Prostate gland (tissue), 2 donors: ENCODE measurements around the gene PDGFRB. TPM values are rescaled to one million over a fixed set of nuclear protein-coding genes. Genes with fewer than 3 reads are reported as not detected.

Source experiments
- DNase-seq: peaks from one replicate; pipeline ENCODE4 v3.0.0-alpha.2; 2019; ENCODE audit warnings: low spot score
- H3K27ac ChIP-seq, 2 donors: fragments of 200-600 bp; sonication (generic); 2 replicates each; pipeline ENCODE4 v1.5.1; 2017 to 2019
- H3K27me3 ChIP-seq: fragments of 200-600 bp; sonication (generic); replicated peaks from 2 replicates; pipeline ENCODE4 v1.5.1; 2019; ENCODE audit not compliant: insufficient read depth
- H3K36me3 ChIP-seq, 2 donors: fragments of 200-600 bp; sonication (generic); 1 replicate in 1 of 2; 2 replicates in 1 of 2; pipeline versions ENCODE4 v1.5.1 to v1.8.1; 2017 to 2019
- H3K4me1 ChIP-seq: fragments of 200-600 bp; sonication (generic); replicated peaks from 2 replicates; pipeline ENCODE4 v1.5.1; 2019
- H3K4me3 ChIP-seq, 2 donors: fragments of 200-600 bp; sonication (generic); 2 replicates each; pipeline ENCODE4 v1.5.1; 2017 to 2019
- H3K9me3 ChIP-seq: fragments of 200-600 bp; sonication (generic); 2 replicates; pipeline ENCODE4 v1.5.1; 2017
- POLR2A ChIP-seq: fragments of 450-650 bp; IDR thresholded peaks from one replicate; pipeline ENCODE4 v1.6.1; 2016; ENCODE audit warnings: antibody characterized with exemption, mild to moderate bottlenecking
- POLR2AphosphoS5 ChIP-seq: sonication (generic); formaldehyde crosslinking; IDR thresholded peaks from one replicate; pipeline ENCODE4 v1.6.1; 2017; ENCODE audit warnings: antibody characterized with exemption
- WGBS: methylation state at CpG from one replicate; pipeline ENCODE4 v1.1.5; 2018; 5-methylcytosine and 5-hydroxymethylcytosine counted together
- intact Hi-C: fragments of 100-400 bp; cut with DNase I; formaldehyde crosslinking; loops from one replicate; pipeline ENCODE4 v1.14.2; 2022
- total RNA-seq, 2 donors: library from RNA; depleted of rRNA; stranded (reverse); fragments of >200 nt; gene quantifications; one replicate each; pipeline ENCODE4 v1.1.0, GENCODE V29; 2016
- TF ChIP-seq, protein P1 (sequence below), 4 experiments: fragments of 200-600 bp in 2 of 4; fragments of 450-650 bp in 2 of 4; sonication (generic) in 2 of 4; IDR thresholded peaks; 1 replicate in 3 of 4; 2 replicates in 1 of 4; pipeline ENCODE4 v1.5.1; 2016 to 2019; ENCODE audit warnings: antibody characterized with exemption in 4 of 4, mild to moderate bottlenecking in 2 of 4, moderate library complexity in 2 of 4

The PDGFRB gene
- total RNA-seq, 2 donors from 2014 or later, result 14.5 to 161 TPM

DNA sequence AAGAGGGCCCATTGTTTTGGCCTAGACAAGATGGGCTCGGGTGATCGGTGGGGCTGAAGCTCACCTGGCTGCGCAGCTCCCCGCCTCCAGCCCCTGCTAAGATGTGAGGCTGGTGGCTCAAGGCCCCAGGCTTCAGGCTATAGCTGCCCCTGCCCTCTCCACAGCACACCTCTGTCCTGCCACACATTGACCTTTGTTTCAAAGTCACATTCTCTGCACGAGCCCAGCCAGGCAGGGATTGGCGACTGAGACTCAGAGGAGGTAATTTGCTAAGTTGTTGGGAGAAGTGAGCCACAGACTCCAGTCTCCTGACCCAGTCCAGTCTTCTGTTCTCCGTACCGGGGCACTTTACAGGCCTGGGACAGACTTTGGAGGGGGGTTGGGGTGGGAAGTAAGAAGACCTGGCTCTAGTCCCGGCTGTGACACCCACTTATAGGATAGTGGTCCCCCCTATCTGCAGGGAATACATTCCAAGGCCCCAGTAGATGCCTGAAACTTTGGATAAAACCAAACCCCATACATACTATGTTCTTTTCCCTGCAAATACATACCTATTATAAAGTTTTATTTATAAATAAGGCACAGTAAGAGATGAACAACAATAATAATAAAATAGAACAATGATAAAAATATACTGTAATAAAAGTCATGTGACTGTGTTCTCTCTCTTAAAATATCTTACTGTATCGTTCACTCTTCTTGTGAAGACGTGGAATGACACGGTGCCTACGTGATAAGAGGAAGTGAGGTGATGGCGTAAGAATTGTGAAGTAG, 13.3 kb downstream of the PDGFRB start:
- no peaks in the 10 kb centered on the region for H3K27me3 ChIP-seq
- H3K27ac ChIP-seq, result peak overlapping the region; percentile 60 to 71
- DNase-seq, result no peak
- H3K36me3 ChIP-seq, result no peaks in the 10 kb centered on the region
- peaks cover 17% of the 10 kb centered on the region for H3K4me1 ChIP-seq
- H3K9me3 ChIP-seq, result no peaks in the 10 kb centered on the region
- WGBS, result 70% methylated on average over 14 of the region's 14 CpGs
- TF ChIP-seq, protein P1, sequence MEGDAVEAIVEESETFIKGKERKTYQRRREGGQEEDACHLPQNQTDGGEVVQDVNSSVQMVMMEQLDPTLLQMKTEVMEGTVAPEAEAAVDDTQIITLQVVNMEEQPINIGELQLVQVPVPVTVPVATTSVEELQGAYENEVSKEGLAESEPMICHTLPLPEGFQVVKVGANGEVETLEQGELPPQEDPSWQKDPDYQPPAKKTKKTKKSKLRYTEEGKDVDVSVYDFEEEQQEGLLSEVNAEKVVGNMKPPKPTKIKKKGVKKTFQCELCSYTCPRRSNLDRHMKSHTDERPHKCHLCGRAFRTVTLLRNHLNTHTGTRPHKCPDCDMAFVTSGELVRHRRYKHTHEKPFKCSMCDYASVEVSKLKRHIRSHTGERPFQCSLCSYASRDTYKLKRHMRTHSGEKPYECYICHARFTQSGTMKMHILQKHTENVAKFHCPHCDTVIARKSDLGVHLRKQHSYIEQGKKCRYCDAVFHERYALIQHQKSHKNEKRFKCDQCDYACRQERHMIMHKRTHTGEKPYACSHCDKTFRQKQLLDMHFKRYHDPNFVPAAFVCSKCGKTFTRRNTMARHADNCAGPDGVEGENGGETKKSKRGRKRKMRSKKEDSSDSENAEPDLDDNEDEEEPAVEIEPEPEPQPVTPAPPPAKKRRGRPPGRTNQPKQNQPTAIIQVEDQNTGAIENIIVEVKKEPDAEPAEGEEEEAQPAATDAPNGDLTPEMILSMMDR (IDR thresholded peaks at IDR 0.05), result no peak
- TF ChIP-seq POLR2A (no peak), POLR2AphosphoS5 (no peak)
- H3K4me3 ChIP-seq, result no peak overlapping the region
- intact Hi-C loops, result no loop called here

DNA sequence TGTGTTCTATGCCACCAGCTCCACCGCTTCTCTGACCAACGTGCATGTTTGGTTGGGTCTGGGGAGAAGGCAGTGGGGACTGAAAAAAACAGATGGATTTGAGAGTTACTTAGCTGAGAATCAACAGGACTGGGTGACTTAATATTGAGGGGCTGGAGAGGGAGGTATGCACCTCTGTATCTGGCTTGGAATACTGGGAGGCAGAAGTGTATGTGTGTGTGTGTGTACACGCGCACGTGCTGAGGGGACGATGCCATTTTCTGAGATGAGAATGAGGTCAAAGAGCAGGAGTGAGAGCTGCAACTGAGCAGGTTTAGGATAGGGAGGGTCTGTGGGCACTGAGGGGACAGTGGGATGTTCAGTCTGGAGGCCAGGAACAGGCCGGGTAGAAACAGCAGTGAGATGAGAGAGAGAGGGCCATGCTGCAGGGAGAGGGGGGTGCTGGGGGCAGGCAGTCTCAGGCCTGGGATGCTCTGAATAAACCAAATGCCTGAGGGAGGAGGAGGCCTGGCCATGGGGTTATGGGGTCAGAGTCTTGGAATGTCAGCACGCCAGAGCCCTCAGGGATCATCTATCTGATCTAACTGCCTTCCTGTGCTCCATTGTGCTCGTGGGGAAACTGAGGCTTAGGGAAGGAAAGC, 14.0 kb downstream of the PDGFRB start:
- H3K36me3 ChIP-seq, result no peaks in the 10 kb centered on the region
- H3K4me1 ChIP-seq, result peaks cover 23% of the 10 kb centered on the region
- H3K27me3 ChIP-seq, result no peaks in the 10 kb centered on the region
- H3K4me3 ChIP-seq, result no peak overlapping the region
- intact Hi-C loops, result loop anchor here (2.0 kb wide), 1 partner anchor 13 kb away; the partner anchor contains the start of gene PDGFRB
- peak overlapping the region; percentile 60 to 71 for H3K27ac ChIP-seq
- H3K9me3 ChIP-seq, result no peaks in the 10 kb centered on the region
- no peak for DNase-seq
- TF ChIP-seq POLR2AphosphoS5 (no peak), POLR2A (no peak)
- TF ChIP-seq, protein P1 (IDR thresholded peaks at IDR 0.05), result no peak
- 59% methylated on average over 9 of the region's 9 CpGs for WGBS

GRCh38 chr5:150140830-150141229, 14.8 kb downstream of the PDGFRB start:
- WGBS, result 44% methylated on average over 11 of the region's 11 CpGs
- intact Hi-C loops, result loop anchor here (2.0 kb wide), 1 partner anchor 14 kb away; the partner anchor contains the start of gene PDGFRB
- no peak for DNase-seq

GRCh38 chr5:150139334-150139733, 16.3 kb downstream of the PDGFRB start:
- H3K27ac ChIP-seq, result peak overlapping the region; percentile 74 to 78
- WGBS, result 63% methylated on average over 6 of the region's 6 CpGs
- no peaks in the 10 kb centered on the region for H3K36me3 ChIP-seq
- no peaks in the 10 kb centered on the region for H3K27me3 ChIP-seq
- TF ChIP-seq, protein P1 (IDR thresholded peaks at IDR 0.05), result no peak
- no peak for TF ChIP-seq POLR2AphosphoS5
- TF ChIP-seq POLR2A, result no peak
- no peak for DNase-seq
- H3K9me3 ChIP-seq, result no peaks in the 10 kb centered on the region
- no peak overlapping the region for H3K4me3 ChIP-seq
- H3K4me1 ChIP-seq, result peaks cover 23% of the 10 kb centered on the region
- intact Hi-C loops, result loop anchor here (10.0 kb wide), 1 partner anchor 135 kb away; the partner anchor contains the start of genes HMGXB3 and TIGD6

More at GRCh38 chr5:150140830-150141229, 14.8 kb downstream of the PDGFRB start:
- peaks cover 23% of the 10 kb centered on the region for H3K4me1 ChIP-seq
- TF ChIP-seq, protein P1 (IDR thresholded peaks at IDR 0.05), result no peak
- TF ChIP-seq POLR2AphosphoS5, result no peak
- no peak for TF ChIP-seq POLR2A
- H3K9me3 ChIP-seq, result no peaks in the 10 kb centered on the region
- peak overlapping the region; percentile 74 to 78 for H3K27ac ChIP-seq
- H3K27me3 ChIP-seq, result no peaks in the 10 kb centered on the region
- no peaks in the 10 kb centered on the region for H3K36me3 ChIP-seq
- H3K4me3 ChIP-seq, result no peak overlapping the region
